ENCODE data around the gene AIRE.

AIRE gene

GRCh38 chr21:44299085-44299457 is 13.4 kb downstream of the AIRE start:
- no peak for TF ChIP-seq YY1 (IDR thresholded peaks at IDR 0.05; ENCODE audit: low read depth)
- TF ChIP-seq NFIC (IDR thresholded peaks at IDR 0.05), result no peak
- no peak for TF ChIP-seq EP300 (IDR thresholded peaks at IDR 0.05; ENCODE audit: borderline replicate concordance)
- no peak for TF ChIP-seq EGR1 (IDR thresholded peaks at IDR 0.05)
- TF ChIP-seq RAD21 (IDR thresholded peaks at IDR 0.05; ENCODE audit: low read depth), result no peak
- no peak for TF ChIP-seq REST (IDR thresholded peaks at IDR 0.05; ENCODE audit: low read depth)
- TF ChIP-seq CREB1 (IDR thresholded peaks at IDR 0.05; ENCODE audit: low read depth), result no peak
- TF ChIP-seq TAF1 (IDR thresholded peaks at IDR 0.05; ENCODE audit: low read depth), result no peak

GRCh38 chr21:44299458-44300261 is 14.0 kb downstream of the AIRE start, which contains the start of gene PFKL:
Gene PFKL (plus strand): TSS chr21:44300053. CDS start chr21:44300106, 53 bp downstream.
- TF ChIP-seq ZBTB7A (IDR thresholded peaks at IDR 0.05; ENCODE audit: low read depth), result peak; percentile 69; the same call in 1 of the 2 replicates
- no peak; the same call in 1 of the 2 replicates for TF ChIP-seq TAF1 (IDR thresholded peaks at IDR 0.05; ENCODE audit: low read depth)
- peak; percentile 77 for TF ChIP-seq YY1 (IDR thresholded peaks at IDR 0.05; ENCODE audit: low read depth)
- no peak for TF ChIP-seq TCF12 (IDR thresholded peaks at IDR 0.05; ENCODE audit: low read depth)
- no peak for TF ChIP-seq EP300 (IDR thresholded peaks at IDR 0.05; ENCODE audit: borderline replicate concordance)
- peak; percentile 48; the same call in 1 of the 2 replicates for TF ChIP-seq MAX (IDR thresholded peaks at IDR 0.05)

- TF ChIP-seq CEBPB (IDR thresholded peaks at IDR 0.05) (no peak), EGR1 (IDR thresholded peaks at IDR 0.05) (peak; percentile 68), TCF12 (IDR thresholded peaks at IDR 0.05; ENCODE audit: low read depth) (no peak), ZBTB7A (IDR thresholded peaks at IDR 0.05; ENCODE audit: low read depth) (peak; percentile 40; the same call in 1 of the 2 replicates)
These were observed 14.7 kb downstream of the AIRE start for GRCh38 chr21:44300262-44300959.

- TF ChIP-seq RAD21 (IDR thresholded peaks at IDR 0.05; ENCODE audit: low read depth) (no peak), TCF12 (IDR thresholded peaks at IDR 0.05; ENCODE audit: low read depth) (no peak), CREB1 (IDR thresholded peaks at IDR 0.05; ENCODE audit: low read depth) (no peak), ZBTB7A (IDR thresholded peaks at IDR 0.05; ENCODE audit: low read depth) (no peak), REST (IDR thresholded peaks at IDR 0.05; ENCODE audit: low read depth) (no peak), EP300 (IDR thresholded peaks at IDR 0.05; ENCODE audit: borderline replicate concordance) (no peak), USF1 (IDR thresholded peaks at IDR 0.05) (no peak), YY1 (IDR thresholded peaks at IDR 0.05; ENCODE audit: low read depth) (no peak), NFIC (IDR thresholded peaks at IDR 0.05) (no peak), CEBPB (IDR thresholded peaks at IDR 0.05) (no peak), TAF1 (IDR thresholded peaks at IDR 0.05; ENCODE audit: low read depth) (no peak)
These were observed 15.5 kb downstream of the AIRE start for GRCh38 chr21:44301141-44301540.

- TF ChIP-seq FOXM1 (IDR thresholded peaks at IDR 0.05; ENCODE audit: borderline replicate concordance, low read depth), result no peak
- TF ChIP-seq YY1 (IDR thresholded peaks at IDR 0.05; ENCODE audit: low read depth), result no peak
- no peak for TF ChIP-seq RAD21 (IDR thresholded peaks at IDR 0.05; ENCODE audit: low read depth)
- no peak for TF ChIP-seq EGR1 (IDR thresholded peaks at IDR 0.05)
- TF ChIP-seq TEAD4 (IDR thresholded peaks at IDR 0.05), result no peak
- TF ChIP-seq NFIC (IDR thresholded peaks at IDR 0.05), result no peak
- no peak for TF ChIP-seq USF1 (IDR thresholded peaks at IDR 0.05)
- TF ChIP-seq CEBPB (IDR thresholded peaks at IDR 0.05), result no peak
- no peak for TF ChIP-seq CREB1 (IDR thresholded peaks at IDR 0.05; ENCODE audit: low read depth)
- no peak for TF ChIP-seq ZBTB7A (IDR thresholded peaks at IDR 0.05; ENCODE audit: low read depth)
- no peak for TF ChIP-seq TAF1 (IDR thresholded peaks at IDR 0.05; ENCODE audit: low read depth)
- TF ChIP-seq EP300 (IDR thresholded peaks at IDR 0.05; ENCODE audit: borderline replicate concordance), result no peak
These were observed 16.3 kb downstream of the AIRE start for GRCh38 chr21:44301961-44302406.
